ENCODE data around the gene HMGN1. TPM values are rescaled to one million over a fixed set of nuclear protein-coding genes. Genes with fewer than 3 reads are reported as not detected.
"Not testable (repeated sequence)": the region's sequence is repeated elsewhere in the genome, so short reads cannot be mapped to it uniquely, and the experiment has no call there.

HMGN1 gene
- polyA plus RNA-seq, 1 donor, result 741 TPM

- no peak for DNase-seq
Observed at GRCh38 chr21:39374046-39374445, 25.2 kb upstream of the HMGN1 start.

GRCh38 chr21:39373634-39374033 lies 24.7 kb upstream of the HMGN1 start:
- no peak for DNase-seq

GRCh38 chr21:39369896-39370288 lies 21.0 kb upstream of the HMGN1 start:
- DNase-seq, result not testable (repeated sequence)

- no peak for DNase-seq
Observed at GRCh38 chr21:39367783-39368182, 18.9 kb upstream of the HMGN1 start.

GRCh38 chr21:39366563-39366962 lies 17.7 kb upstream of the HMGN1 start:
- DNase-seq, result no peak

- DNase-seq, result no peak
Observed at GRCh38 chr21:39364949-39365348, 16.1 kb upstream of the HMGN1 start.

- no peak for DNase-seq
Observed at GRCh38 chr21:39363607-39364555, 15.0 kb upstream of the HMGN1 start.

GRCh38 chr21:39362733-39363132 lies 13.8 kb upstream of the HMGN1 start:
- DNase-seq, result no peak

GRCh38 chr21:39359382-39359781 lies 10.5 kb upstream of the HMGN1 start:
- DNase-seq, result no peak

- no peak for DNase-seq
Observed at GRCh38 chr21:39353295-39353694, 4.4 kb upstream of the HMGN1 start.

- DNase-seq, result no peak
Observed at GRCh38 chr21:39350094-39351005, 1.5 kb upstream of the HMGN1 start.

GRCh38 chr21:39349211-39350093 lies 564 bp upstream of the HMGN1 start:
- peak; percentile 97 for DNase-seq

GRCh38 chr21:39348040-39348354 lies 891 bp downstream of the HMGN1 start:
- no peak for DNase-seq

- DNase-seq, result no peak
Observed at GRCh38 chr21:39347537-39347936, 1.4 kb downstream of the HMGN1 start.

- no peak for DNase-seq
Observed at GRCh38 chr21:39346671-39347331, 2.1 kb downstream of the HMGN1 start.

- DNase-seq, result no peak
Observed at GRCh38 chr21:39346206-39346605, 2.7 kb downstream of the HMGN1 start.

- DNase-seq, result no peak
Observed at GRCh38 chr21:39345440-39345839, 3.4 kb downstream of the HMGN1 start.

GRCh38 chr21:39344848-39345247 lies 4.0 kb downstream of the HMGN1 start:
- no peak for DNase-seq

- DNase-seq, result no peak
Observed at GRCh38 chr21:39341249-39341923, 7.5 kb downstream of the HMGN1 start.

GRCh38 chr21:39340687-39341086 lies 8.2 kb downstream of the HMGN1 start:
- no peak for DNase-seq

GRCh38 chr21:39339231-39339630 lies 9.7 kb downstream of the HMGN1 start:
- no peak for DNase-seq
